NCI-H187 (cell line): ENCODE data around the gene TFAP2C.
"Not testable (repeated sequence)": the region's sequence is repeated elsewhere in the genome, so short reads cannot be mapped to it uniquely, and the experiment has no call there.

Source experiments
- DNase-seq, 2 experiments: peaks; one replicate each; lab custom pipeline; 2025; lab: John Stamatoyannopoulos, UW

TFAP2C gene

DNA sequence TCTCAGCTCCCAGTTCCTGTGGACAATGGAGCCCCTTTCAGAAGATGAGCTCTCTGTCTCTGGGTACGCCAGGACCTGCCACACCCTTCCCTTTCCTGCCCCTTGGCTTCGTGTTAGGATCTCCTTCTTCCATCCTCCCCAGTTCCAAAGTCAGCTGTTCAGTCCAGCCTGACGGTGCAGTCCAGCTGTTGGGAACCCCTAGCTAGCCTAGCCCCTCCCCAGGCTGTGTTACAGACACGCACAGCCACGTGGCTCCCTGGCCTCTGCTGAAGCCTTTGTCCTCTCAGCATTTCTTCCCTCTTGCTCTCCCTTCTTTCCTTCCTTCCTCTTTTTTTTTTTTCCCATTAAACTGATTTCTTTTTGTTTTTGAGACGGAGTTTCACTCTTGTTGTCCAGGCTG lies 12.4 kb upstream of the TFAP2C start:
- DNase-seq = no peak

DNA sequence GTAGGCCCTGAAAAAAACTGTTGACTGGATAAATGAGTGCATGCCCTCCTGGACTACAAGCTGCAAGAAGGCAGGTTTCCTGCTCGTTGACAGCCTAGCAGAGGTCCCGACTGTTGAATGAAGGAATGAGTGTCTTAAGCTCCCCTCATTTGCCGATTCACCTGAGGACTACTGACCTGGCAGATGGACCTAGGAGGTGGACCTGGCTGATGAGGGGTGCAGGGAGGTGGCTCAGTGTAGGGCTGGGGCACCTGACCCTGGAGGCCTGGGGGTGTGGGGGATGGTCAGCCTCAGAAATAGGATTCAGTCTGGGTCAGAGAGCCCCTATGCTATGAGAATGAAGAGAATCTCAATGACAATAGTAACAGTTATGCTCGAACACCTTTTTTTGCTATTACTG lies 11.6 kb upstream of the TFAP2C start:
- DNase-seq = no peak

DNA sequence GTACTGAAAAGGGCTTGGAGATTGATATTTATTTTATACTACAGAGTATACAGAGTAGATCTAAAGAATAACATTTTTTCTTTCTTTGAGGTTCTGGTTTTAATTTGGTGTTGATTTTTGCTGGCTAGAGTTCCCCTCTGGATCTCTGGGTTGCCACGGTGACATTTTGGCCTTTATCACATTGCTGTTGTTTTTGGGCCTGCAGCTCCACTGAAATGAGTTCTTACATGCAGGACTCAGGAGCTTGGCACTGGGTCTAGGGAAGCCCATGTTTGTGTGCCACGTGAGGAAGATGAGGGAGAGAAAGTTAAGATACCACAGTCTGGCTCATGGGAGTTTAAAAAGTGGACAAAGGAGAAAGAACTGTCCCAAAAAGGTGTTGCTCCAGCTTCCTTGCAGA lies 7.4 kb upstream of the TFAP2C start:
- DNase-seq = no peak

DNA sequence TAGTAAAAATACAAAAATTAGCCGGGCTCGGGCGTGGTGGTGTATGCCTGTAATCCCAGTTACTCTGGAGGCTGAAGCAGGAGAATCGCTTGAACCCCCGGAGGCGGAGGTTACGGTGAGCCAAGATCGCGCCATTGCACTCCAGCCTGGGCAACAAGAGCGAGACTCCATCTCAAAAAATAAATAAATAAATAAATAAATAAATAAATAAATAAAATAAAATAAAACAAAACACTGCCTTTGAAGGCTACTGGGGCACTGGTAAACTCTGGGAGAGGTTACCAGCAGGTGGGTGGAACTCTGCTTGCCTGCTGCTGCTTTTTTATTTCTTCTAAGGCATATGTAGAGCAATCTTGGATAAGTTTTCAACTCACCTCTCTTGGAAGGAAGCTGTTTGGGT lies 5.2 kb upstream of the TFAP2C start:
- DNase-seq = not testable (repeated sequence)

DNA sequence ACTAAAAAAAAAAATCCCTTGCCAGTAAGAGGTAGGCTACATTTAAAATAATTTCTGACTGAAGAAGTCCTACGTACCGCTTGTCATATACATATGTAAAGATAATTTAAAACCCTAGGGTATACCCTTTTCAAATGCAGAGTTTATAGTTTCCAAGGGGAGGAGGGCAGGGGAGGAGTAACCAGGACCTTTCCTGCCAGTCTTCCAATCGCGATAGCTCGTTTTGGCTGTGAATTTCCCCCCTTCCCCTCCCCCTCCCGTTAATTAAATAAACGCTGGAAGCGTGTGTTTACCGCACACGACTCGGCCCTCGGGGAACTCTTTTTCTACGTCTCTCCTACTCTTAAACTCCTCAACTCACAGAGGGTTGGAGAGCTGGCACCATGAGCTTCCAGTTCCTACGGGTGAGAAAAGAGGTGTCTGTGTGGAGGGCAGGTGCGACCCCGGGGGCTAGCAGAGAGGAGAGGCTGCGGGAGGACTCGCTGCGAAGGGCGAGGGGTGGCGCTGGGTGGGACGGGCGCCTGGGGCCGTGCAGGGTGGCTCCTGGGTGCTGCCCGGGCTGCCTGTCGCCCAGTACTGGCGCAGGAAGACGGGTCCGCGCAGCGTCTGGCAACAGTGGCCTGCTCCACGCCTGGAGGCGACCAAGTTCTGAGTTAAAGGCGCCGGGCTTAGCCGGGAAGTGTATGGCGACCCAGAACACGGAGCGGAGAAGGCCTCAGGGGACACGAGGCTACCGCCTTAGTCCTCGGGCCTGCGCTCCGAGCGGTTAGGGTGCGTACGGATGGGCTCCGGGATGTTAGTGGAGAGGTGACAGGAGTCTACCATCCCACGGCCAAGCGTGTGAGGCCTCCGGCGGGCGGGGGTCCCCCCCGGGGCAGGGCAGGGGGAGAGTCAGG lies 4.1 kb upstream of the TFAP2C start:
- no peak for DNase-seq

DNA sequence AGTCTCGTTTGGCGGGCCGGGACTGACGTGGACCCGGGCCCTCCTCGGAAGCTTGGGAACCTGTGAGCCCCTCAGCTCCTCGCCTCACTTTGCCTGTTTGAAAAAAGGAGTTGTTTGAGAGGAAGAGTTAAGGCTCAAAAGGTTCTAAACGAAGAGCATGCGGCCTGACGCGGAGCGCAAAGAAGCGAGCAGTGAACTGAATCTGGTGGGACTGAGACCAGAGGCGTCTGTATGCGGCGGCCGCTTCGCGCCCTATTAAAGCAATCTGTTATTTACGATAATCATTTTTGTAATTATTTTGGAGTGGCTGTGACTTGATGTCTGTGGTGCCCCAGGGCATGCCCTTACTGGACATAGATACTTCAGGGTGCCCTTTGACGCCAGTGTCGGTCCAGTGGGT lies 3.3 kb upstream of the TFAP2C start:
- DNase-seq = no peak

DNA sequence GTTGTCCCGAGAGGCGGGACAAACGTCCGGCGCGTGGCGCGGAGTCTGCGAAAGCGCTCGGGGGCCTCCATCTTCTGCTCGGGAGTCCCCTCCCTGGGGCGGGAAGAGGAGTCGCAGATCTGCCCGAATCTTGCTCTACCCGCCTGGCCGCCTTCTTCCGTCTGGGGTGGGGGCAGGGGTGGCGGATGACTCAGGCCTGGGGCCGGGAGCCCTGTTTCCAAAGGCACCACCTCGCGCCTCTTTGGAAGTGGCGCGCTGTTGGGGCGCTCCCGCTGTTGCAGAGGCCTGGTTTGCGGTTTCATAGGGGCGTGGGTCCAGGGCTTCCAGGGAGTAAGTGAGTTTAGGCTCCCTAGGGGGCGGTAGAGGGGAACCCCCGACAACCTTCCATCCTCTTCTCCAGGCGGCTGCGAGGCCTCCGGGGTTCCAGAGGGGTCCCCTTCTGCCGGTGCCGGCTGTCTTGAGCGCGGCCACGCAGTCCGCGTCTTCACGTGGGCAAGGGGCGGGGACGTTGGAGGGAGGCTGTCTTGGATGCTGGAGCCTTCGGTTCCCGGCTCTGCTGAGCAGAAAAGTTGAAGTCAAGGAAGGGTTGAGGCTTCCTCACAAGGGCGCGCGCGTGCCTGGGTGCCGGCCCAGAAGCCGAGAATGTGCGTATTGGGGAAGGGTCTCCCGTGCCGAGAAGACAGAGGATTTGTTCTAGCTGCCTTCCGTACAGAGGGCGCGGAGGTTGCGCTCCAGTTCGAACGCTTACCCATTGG lies 2.6 kb upstream of the TFAP2C start:
- DNase-seq = no peak

DNA sequence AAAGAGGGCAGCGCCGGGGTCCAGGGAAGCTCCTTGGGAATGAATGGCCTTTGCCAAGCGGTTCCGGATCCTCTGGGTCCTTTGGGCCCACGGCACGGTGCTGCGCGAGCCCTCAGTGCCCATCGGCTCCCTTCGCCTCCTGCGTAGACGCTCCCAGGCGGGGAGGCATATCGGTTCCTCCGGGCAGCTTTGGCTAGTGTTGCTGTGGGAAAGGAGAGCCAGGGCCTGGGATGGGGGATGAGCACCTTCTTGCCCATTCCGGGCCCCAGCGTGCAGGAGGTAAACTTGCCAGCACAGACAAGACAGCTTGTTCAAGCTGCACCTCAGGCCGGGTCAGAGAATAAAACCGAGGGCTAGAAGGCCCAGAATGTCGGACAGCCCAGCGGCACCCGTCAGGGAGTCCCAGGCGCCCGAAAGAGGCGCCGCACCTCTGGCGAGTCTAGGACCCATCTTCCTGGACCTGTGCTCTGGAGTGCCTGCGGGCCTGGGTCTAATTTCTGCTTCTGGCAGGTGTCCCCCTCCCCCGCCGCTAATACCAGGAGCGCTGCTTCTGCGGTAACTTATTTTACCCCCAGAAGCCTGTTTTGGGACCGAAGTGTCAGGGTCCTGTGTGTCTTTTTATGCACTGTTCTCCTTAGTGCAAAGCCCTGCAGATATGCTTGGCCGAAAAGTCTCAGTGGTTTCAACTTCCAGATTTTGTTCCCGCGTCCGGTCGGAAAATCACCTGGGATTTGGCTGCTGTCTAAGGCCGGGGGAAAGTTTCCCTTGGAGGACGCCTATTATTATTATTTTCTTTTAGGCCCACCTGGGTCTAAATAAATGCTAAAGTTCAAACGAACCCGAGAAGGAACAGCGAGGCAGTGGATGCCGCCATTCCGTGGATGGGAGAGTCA lies 1.7 kb upstream of the TFAP2C start:
- no peak for DNase-seq

DNA sequence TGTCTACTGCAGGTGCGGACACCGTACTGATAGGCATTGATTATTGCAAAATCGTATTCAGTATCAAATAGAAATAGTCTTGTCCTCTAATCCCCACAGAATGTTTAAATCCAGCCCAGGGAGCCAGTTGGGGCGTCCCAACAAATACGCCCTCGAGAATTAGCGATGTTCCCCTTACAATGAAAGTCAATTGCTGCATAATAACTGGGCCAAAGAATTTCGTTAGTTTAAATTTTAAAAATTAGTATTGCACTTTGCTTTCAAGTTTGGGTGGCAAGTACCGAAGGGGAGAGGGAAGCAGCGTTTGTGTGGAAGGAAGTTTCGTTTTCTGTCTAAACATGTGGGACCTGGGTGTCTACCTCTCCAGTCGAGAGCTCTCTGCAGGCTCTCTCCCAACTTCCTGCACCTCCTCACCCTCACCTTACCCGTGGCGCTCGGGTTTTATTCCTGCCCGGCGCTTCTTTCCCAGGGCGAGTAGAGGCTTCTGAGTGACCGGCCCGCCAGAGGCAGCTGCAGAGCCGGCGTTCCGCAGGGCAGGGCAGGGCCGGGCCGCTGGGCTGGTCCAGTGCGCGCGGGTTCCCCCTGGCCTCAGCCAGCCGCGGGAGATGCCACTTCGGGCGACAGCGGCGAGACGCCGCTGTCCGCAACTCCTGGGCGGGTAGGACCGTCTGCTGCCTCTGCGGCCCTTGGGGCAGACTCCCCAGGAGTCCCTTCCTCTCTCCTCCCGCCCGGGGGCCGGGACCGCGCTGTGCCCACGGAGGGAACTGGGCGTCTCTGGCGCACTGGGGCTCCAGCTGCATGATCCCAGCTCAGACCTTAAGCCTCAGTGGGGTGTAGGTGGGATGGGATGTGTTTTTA lies 862 bp upstream of the TFAP2C start:
- DNase-seq = no peak

DNA sequence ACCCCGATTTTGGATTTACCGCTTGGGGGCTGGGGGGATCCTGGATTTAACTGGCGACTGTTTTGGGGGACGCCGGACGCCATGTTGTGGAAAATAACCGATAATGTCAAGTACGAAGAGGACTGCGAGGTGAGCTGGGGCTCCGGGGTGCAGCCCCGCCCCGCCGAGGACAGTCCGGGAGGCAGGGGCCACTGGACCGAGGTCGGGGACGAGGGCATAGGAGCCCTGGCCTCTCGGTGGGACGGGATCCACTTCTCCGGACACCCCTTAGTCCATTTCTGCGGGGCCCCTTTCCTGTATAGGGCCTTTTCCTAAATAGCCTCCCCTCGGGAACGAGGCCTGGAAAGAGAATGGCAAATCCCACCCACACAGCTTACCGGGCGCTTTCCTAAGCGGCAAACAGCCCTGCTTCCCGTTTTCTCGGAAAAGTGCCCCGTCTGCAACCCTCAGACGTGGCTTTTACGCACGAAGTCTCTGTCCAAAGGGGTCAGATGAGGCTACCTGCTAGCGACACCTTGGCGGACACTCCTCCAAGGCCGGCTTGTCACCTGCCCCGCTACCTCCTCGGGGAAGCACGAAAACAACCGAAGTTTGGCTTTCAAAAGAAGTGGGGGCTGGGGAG lies 469 bp downstream of the TFAP2C start:
- DNase-seq = no peak

DNA sequence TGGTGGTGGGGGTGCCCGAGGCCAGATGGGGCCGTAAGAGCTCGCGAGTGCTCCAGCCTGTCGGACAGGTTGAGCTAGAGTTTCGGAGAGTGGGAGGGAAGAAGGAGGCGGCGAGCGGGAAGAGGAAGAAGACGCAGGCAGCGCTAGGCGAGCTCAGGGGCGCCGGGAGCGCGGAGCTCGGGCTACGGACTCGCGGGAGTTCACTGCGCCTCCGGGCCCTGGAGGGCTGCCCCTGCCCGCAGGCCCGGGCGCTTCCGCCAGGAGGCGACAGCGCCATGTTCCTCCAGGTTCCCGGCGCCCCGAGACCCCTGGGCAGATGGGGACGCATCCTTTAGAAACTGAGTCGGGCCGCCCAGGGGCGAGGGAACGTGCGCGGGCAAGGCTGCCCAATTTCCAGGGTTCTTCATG lies 984 bp downstream of the TFAP2C start:
- DNase-seq = no peak

DNA sequence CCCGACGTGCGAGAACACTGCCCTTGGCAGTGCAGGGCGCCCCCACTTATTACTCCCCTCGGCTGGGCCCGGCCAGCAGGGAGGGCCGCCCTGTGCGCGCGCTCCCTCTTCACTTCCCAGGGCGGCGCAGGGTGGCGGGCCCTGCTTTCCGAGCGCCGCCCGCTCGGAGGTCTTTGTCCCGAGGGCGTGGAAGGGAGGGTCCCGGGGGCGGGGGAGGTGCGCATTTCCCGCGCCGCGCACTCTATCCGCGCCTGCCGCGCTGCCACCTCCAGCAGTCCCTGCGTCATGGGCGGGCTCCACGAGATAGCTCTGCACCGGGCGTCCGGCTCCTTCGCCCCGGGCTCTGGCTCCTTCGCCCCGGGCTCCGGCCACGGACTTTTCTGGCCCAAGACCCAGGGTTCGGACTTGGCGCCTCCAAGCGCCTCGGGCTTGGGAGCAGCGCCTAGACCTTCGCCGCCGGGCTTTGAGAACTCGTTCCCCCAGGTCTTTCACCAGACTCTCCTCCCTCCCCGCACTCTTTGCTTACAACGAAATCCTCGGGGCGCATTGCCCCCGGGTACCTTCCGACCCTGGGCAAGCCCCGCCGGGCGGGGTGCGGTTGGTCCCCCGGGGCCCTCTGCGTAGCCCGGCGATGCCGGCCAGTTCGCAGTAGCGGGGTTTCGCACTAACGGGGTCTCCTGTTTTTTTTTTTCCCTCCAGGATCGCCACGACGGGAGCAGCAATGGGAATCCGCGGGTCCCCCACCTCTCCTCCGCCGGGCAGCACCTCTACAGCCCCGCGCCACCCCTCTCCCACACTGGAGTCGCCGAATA lies 1.6 kb downstream of the TFAP2C start:
- DNase-seq = no peak

DNA sequence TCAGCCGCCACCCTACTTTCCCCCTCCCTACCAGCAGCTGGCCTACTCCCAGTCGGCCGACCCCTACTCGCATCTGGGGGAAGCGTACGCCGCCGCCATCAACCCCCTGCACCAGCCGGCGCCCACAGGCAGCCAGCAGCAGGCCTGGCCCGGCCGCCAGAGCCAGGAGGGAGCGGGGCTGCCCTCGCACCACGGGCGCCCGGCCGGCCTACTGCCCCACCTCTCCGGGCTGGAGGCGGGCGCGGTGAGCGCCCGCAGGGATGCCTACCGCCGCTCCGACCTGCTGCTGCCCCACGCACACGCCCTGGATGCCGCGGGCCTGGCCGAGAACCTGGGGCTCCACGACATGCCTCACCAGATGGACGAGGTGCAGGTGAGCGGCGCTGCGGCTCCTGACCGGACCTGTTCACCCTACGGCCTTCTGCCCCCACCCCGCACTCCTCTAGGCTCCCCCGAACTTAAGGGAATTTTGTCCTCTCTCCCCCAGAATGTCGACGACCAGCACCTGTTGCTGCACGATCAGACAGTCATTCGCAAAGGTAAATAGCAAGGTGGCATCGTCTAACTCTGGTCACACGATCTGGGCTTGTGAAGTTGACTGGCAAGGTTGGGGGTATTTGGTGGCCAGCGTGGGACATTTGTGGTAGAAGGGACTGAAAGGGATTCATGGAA lies 2.3 kb downstream of the TFAP2C start:
- no peak for DNase-seq

DNA sequence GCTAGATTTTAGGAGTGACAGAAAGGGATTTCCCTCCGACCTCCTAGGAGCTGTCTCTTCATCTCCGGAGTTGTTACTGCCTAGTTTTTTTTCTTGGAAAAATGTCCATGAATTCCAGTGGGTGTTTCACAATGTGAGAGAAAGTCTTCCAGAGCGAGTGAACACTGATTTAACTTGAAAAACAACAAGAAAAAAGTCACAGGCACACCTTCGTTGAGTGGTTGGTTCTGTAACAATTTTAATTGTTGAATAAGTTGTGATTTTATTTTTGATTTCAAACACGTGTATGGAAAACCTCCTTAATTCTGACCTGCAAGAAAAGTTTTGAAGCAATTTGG lies 2.9 kb downstream of the TFAP2C start:
- DNase-seq = no peak

DNA sequence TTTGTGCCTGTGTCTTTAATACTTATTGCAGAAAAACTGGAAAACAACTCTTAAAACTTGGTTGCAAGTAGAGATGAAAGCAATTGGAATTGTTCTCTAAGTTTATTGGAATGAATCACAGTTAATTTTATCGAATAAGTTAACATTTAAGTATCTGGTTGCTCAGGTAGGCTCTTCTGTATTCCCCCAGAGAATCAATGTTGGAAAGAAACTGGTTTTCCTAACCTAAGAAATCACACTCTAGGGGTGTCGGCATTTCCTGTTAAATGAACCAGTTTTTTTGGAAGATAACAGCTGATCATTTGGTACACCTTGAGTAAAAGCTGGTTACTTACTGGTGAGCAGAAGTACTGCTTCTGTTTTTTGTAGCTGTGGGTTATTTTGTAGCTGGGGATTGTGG lies 5.2 kb downstream of the TFAP2C start:
- DNase-seq = no peak

DNA sequence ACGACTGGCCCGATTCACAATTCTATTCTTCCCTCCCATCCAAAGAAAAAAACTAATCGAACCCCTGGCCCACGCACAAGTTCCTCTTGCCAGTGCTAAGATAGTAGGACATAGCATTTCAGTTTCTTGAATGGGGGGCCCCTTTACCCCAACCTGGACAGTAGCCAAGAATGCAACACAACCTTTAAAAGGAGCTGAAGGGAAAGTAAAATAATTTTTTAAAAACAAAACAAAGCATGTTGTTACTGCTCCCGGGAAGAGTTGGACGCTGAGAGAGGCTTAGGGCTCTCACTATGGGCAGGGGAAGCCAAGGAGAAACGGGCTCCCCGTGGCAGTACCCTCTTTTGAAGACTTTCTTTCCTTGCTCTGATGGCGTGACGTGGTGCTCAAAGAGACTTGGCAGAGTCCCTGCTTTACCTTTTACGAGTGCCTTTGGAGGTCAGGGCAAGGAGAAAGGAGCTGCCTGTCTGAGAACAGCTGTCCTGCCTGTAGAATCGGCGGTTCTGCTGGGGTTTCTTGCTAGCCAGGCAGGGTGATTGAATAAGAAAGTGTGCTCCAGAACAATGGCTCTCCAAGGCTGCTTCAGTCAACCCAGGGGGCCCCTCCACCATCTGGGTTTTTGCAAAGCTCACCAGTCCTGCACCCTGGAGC lies 5.8 kb downstream of the TFAP2C start:
- no peak for DNase-seq

DNA sequence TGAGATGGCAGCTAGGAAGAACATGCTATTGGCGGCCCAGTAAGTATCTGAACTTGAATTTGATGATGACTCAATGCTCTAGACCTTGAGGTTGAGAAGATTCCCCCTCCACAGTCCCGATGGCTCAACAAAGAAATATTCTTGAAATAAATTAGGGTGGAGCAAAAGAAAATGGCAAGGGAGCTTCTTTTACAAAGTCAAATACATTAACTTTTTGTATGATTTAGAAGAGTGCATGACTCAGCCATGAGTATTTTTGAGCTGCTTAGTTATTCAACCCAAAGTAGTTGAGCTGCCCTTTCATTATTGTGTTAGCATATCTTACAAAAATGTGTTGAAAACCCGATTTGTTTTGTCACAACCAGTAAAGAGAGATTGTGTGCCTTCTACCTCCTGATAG lies 7.6 kb downstream of the TFAP2C start:
- no peak for DNase-seq

DNA sequence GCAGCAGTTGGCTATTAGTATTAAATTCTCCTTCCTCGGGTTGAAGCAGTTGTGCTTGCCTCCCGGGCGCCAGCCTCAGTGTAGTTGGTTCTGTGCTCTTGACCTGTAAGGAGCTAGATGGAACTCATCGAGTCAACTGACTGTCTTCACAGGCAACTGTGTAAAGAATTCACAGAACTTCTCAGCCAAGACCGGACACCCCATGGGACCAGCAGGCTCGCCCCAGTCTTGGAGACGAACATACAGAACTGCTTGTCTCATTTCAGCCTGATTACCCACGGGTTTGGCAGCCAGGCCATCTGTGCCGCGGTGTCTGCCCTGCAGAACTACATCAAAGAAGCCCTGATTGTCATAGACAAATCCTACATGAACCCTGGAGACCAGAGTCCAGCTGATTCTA lies 8.5 kb downstream of the TFAP2C start:
- no peak for DNase-seq

DNA sequence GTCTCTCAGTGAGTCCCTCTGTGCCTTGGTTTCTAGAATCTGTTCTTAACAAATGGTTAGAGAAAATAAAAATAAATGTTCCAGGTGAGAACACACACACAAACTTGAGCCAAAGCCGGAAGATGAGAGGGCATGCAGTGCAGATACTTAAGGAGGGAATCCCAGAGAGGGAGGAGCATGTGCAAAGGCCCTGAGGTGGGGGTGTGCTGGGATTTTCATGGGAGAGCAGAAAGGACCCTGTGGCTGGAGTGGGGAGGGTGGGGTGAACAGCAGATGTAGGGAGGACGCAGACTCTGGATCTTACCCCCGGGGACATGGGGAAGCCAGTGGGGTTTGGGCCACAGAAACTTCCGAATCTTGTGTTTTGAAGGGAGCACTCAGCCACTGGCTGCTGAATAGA lies 17.5 kb downstream of the TFAP2C start:
- DNase-seq = no peak
